ENCODE measurements around the gene RBMS1.

Gene RBMS1

DNA sequence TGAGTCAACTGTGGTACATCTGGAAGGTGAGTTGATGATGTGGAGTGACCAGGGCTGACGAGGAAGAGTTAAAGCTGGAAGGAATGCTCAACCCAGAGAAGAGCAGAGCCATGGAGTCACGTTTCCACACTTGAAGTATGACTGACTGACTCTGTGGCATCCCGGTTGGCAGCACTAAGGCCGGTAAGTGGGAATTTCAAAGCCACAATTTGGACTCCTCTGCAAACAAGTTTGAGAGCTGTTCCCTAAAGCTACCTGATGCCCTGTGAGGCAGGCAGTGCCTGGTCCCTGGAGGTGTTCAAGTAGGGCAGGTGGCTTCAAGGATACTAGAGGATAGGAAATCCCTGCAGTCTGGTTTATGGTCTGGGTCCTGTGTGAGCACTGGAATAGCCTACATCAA is 224.2 kb downstream of the RBMS1 start:
- no peak for TF ChIP-seq ZNF274 (IDR thresholded peaks at IDR 0.05; ENCODE audit: low read depth, low read length)
- no peak overlapping the region; the same call in 1 of the 2 replicates for H3K4me3 ChIP-seq (ENCODE audit: low read length)

DNA sequence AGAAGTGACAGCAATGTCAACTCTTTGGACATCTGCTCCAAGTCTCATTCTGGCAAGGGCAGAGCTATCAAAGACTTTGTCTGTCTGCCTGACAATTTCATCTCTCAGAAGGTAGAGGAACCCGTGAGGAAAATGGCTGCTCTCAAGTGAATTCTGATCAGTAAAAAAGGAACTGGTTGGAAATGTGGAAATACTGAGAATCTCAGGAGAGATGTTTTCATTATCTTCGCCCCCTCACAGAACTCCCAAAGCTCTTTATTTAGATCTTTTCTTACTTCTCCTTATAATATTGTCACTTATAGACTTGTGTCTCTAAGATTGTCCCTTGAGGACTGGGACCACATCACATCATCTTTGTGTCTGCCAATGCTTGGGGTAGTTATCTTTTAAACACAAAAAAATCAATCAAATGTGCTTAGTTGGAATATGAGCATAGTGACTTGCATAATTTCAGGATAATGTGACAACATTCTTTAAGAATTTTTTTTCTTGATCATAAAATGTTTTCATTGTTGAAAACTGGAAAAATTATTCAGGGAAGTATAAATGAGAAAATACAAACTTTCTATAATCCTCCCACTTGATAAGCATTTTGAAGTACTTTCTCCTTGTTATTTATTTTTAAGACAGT is 225.3 kb downstream of the RBMS1 start:
- H3K4me3 ChIP-seq (ENCODE audit: low read length) = no peak overlapping the region
- TF ChIP-seq ZNF274 (IDR thresholded peaks at IDR 0.05; ENCODE audit: low read depth, low read length) = no peak

DNA sequence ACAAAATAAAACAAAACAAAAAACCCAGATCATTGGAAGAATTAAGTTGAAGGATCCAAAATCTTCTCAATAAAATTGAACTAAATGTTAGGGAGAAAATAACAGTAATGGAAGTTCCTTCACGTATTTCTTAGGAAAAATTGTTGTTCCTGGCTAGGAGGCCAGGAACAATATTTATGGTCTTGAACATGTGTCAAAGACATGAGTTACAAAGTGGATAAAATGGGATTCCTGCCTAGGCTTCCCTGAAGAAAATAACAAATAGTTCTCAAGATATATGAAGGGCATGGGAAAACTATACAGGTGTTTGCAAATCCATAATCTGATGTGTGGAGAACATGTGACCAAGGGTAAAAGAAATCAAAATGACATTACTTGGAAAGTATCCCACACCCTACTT is 225.9 kb downstream of the RBMS1 start:
- no peak overlapping the region for H3K4me3 ChIP-seq (ENCODE audit: low read length)
- TF ChIP-seq ZNF274 (IDR thresholded peaks at IDR 0.05; ENCODE audit: low read depth, low read length) = no peak

DNA sequence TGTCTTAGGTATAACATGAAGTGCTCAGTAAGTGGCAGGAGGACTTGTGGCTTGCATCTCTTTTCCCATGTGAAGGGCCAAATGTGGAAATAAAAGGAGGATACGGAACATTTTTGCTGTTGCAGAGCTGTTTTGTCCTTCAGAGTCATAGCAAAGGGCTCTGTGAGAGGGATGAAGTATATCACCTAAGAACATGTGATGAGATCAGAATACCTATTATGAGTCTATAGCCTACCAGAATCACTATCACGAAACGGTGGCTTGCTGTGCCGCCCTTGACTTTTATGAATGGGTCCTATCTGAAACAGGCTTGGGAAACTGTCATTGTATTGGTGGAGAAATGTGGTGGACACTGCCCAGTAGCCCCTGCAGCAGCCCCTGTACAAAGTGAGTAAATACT is 226.6 kb downstream of the RBMS1 start:
- no peak overlapping the region for H3K4me3 ChIP-seq (ENCODE audit: low read length)
- no peak for TF ChIP-seq ZNF274 (IDR thresholded peaks at IDR 0.05; ENCODE audit: low read depth, low read length)

DNA sequence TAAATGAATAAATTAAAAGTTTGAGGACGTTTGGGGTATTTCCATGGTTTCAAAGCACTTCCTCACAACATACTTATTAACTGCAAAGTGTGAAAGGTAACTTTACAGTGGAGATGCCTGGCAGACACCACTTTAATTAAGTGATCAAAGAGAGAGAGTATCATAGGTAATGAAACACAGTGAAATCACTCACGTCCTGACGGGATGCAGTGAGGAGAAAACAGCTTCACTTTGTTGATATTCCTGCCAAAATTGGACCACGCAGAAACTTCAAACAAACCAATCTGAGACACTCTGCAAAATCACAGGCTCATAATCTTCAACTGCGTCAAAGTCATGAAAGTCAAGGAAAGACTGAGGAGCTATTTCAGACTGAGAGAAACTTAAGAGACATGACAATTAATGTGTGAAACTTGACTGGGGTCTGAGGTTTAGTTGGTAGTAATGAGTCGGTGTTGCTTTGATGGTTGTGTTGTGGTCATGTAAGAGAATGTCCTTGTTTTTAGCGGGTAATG is 227.5 kb downstream of the RBMS1 start:
- no peak overlapping the region for H3K4me3 ChIP-seq (ENCODE audit: low read length)
- TF ChIP-seq ZNF274 (IDR thresholded peaks at IDR 0.05; ENCODE audit: low read depth, low read length) = no peak

DNA sequence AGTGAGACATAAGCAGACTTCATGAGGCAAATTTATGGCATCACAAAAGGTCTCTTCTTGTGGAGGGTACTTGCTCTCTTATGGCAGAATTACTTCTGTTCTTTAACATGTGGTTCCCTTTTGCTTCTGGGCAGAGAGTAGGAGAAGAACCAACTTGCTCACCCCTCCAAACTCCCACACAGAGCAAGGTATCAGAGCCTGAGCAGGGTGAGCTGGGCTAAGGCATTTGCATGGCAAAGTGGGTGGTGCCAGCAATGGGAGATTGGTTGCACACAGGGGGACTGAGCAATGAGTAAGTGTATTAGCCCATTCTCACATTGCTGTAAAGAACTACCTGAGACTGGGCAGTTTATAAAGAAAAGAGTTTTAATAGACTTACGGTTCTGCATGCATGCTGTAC is 229.3 kb downstream of the RBMS1 start:
- TF ChIP-seq ZNF274 (IDR thresholded peaks at IDR 0.05; ENCODE audit: low read depth, low read length) = no peak
- no peak overlapping the region for H3K4me3 ChIP-seq (ENCODE audit: low read length)

DNA sequence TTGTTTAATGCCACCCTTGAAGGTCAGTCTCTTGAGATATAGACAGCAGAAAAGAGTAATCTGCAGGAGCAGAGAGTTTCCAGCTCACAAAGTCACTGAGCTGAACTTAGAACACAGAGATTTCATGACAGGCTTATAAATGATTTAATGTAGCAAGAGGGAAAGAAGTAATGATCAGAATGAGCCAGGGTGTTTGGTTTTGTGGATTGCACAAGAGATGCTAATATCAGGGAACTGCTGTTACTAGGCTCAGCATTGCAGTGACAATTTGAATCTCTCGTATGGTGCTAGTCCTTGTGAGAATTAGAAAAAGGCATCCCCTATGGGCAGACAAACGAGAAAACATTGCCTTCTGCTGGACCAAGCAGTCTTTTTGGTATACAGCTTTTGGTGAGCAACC is 231.9 kb downstream of the RBMS1 start:
- no peak overlapping the region for H3K4me3 ChIP-seq (ENCODE audit: low read length)
- TF ChIP-seq ZNF274 (IDR thresholded peaks at IDR 0.05; ENCODE audit: low read depth, low read length) = no peak

DNA sequence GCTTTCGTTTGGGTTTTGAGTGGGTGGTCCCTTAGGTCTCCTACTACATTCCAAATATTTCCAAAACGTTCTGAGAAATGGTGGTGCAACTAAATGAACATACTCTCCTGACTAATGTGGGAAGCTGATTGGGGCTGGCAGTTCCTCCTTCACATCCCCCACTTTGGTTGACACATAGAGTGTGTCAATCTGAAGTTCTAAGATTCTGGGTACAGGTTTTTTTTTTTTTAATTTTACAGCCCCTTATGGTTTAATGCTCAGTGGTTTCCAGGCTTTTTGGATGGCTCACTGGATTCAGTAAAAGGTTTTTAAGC is 235.2 kb downstream of the RBMS1 start:
- H3K4me3 ChIP-seq (ENCODE audit: low read length) = no peak overlapping the region
- no peak for TF ChIP-seq ZNF274 (IDR thresholded peaks at IDR 0.05; ENCODE audit: low read depth, low read length)

DNA sequence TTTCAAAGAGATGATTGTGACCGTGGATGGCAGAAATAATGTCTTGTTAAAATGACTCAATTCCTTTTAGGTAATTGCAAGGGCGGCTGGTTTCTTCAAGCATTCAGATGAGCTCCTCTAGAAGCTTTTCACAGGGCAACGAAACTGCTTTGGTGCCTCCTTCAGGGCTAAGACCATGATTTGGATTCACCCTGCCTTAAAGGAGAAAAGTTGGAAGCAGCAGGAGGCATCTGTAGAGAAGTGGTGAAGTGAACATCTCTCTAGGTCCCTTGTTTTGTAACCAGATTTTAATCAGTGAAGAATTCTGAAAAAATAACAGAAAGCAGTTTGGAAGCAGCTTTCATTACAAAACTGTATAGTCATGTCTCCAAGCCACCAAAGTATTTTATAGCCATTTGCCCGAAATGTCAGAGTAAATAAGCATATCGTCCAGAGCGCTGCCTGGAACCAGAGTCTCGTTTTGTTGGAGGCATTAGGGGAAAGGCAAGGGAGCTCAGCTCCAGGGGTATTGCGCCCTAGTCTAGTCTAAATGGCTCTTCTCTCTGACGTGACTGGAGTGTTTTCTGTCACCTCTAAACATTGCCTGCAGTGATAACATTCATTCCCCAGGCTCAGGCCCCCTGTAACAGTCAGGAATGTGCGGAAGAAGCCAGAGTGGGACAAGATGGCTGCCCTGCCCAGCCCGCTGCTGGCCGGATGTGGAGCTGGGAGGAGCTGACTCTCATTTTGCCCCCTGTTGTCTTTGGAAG is 235.7 kb downstream of the RBMS1 start:
- no peak overlapping the region for H3K4me3 ChIP-seq (ENCODE audit: low read length)

DNA sequence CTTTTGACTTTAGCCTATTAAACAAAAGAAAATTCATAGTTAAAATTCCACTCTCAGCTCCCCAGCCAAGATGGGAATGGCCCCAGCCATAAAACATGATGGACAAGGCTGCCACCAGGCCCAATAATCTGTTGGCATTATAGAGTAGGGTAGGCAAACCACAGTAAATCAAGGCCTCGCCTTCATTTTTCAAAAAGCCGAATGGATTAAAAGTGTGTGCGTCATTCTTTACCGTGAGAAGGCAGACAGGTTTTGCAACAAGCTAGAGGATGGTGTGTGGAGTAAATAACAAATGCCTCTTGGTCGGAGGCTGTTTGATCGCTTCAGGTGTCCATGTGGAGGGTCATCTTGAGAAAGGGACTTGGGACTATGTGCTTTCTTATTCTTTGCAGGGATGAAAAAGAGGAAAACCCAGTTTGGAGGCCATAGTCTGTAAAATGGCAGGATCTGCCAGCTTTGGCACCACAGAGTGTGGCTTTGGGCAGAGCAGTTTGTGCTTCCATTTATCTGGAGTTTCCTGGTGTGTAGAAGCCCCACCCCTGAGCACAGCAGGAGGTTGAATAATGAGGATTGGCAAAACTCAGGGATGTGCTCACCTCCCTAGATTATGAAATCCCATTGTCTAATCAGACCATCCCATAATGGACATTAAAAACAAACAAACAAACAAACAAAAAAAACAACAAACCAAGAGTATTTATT is 236.4 kb downstream of the RBMS1 start:
- no peak for TF ChIP-seq ZNF274 (IDR thresholded peaks at IDR 0.05; ENCODE audit: low read depth, low read length)
- H3K4me3 ChIP-seq (ENCODE audit: low read length) = no peak overlapping the region

More for the DNA sequence above, 235.7 kb downstream of the RBMS1 start:
- TF ChIP-seq ZNF274 (IDR thresholded peaks at IDR 0.05; ENCODE audit: low read depth, low read length) = no peak

DNA sequence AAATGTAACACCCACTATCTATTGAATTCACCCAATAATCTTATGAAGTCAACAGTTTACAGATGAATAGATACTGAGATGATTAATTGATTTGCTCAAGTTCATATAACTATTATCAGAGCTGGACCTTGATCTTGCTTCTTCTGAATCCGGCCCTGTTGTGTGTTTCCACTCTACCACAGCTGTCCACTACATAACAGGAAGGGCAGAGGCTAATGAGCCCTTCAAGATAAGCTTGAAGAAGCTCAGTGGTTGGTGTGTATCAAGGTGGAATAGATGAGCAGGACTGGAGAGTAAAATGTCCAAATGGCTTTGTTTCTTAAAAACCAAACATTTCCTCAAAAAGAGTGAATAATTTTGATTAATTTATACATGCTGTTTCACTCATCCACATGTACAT is 237.1 kb downstream of the RBMS1 start:
- no peak overlapping the region for H3K4me3 ChIP-seq (ENCODE audit: low read length)
- TF ChIP-seq ZNF274 (IDR thresholded peaks at IDR 0.05; ENCODE audit: low read depth, low read length) = no peak

DNA sequence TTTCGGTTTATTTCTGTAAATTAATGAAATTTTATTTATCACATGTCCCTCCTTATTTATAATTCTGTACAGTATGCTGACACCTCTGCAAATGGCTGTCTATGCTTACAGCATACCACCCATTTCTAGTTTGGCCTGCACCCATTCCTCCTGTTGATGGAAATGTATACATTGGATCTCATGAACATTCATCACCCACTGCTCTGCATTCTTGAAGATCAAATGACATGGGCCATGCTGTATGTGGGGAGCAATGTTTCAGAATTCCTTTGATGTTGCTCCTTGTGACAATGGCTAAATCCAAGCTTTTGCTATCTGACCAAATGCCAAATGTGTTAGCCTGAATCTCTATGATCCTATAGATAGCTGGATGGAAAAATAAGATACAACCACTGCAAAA is 238.2 kb downstream of the RBMS1 start:
- TF ChIP-seq ZNF274 (IDR thresholded peaks at IDR 0.05; ENCODE audit: low read depth, low read length) = no peak
- H3K4me3 ChIP-seq (ENCODE audit: low read length) = no peak overlapping the region

DNA sequence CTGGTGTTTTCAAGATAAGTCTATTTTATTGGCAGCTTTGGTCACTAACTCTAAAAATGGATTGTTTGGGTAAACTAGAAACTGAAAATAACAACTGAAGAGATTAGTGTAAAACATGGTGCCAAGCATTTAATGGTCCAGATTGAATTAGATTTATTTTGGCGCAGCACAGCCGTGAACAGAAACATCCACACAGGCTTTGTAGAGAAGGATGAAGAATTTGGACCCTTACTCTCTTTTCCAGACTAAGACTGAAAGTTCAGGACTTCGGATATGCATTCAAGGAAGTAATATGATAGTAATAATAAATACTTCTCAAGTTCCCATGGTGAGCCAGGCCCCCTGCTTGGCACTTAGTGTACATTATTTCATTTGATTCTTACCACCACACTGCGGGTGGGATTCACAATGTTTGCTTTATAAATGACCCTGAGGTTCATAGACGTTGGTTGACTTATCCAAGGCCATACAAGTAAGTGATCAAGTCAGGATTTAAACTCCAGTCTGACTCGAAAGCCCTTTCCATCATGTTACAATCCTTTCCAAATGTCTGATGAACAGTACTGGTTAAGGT is 239.3 kb downstream of the RBMS1 start:
- no peak for TF ChIP-seq ZNF274 (IDR thresholded peaks at IDR 0.05; ENCODE audit: low read depth, low read length)
- no peak overlapping the region for H3K4me3 ChIP-seq (ENCODE audit: low read length)

DNA sequence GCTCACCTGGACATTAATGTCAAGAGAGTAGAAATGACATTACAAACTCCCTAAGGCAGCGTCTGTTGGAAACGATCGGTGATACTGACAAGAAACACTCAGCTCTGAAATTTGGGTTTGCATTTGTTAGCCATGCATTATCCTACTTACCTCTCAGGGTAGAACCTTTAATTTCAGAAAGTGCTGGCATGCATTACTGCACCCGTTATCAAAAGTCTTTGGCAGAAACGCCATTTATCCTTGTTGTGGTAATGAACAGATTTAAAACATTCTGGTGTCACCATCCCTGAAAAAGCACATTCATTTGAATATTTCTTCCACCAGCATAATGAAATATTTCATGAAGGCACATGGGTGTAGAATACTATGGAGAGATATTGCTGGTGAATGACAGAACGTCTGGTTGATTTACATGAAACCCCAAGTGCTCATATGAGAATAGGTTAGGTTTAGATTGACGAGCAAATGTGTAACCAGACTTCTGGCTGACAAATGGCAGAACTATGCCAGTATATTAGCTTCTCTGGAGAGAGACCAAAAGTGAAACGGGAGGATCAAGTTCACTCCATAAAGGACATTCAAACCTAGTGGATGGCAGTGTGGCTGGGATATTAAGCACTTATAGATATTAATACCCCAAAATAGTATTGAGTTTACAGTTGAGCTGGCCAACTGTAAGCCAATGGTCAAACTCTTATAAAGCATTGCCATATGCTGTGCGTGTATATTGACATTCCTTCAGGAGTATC is 240.0 kb downstream of the RBMS1 start:
- no peak for TF ChIP-seq ZNF274 (IDR thresholded peaks at IDR 0.05; ENCODE audit: low read depth, low read length)
- H3K4me3 ChIP-seq (ENCODE audit: low read length) = no peak overlapping the region
